Progenitor cell of endocrine pancreas (in vitro differentiated cells): ENCODE results near the gene RANBP3. TPM values are rescaled to one million over a fixed set of nuclear protein-coding genes. Genes with fewer than 3 reads are reported as not detected.

ENCODE experiments used
- DNase-seq: peaks from one replicate; pipeline ENCODE4 v3.0.0; 2021; ENCODE audit warnings: low spot score; ENCODE audit not compliant: unreplicated experiment
- H3K27ac Mint-ChIP-seq: 2 replicates; pipeline ENCODE4 v1.8.0; 2021; ENCODE audit warnings: mild to moderate bottlenecking, moderate library complexity, mixed read lengths
- H3K27me3 Mint-ChIP-seq: 2 replicates; pipeline ENCODE4 v1.8.0; 2021; ENCODE audit warnings: mixed read lengths
- H3K36me3 Mint-ChIP-seq: 2 replicates; pipeline ENCODE4 v1.8.0; 2022; ENCODE audit warnings: mixed read lengths; ENCODE audit not compliant: insufficient read depth
- H3K4me1 Mint-ChIP-seq: 2 replicates; pipeline ENCODE4 v1.8.0; 2021; ENCODE audit warnings: low read depth, mixed read lengths
- H3K4me3 Mint-ChIP-seq: 2 replicates; pipeline ENCODE4 v1.8.0; 2021; ENCODE audit warnings: low read depth, mild to moderate bottlenecking, moderate library complexity, mixed read lengths
- H3K9me3 Mint-ChIP-seq: 2 replicates; pipeline ENCODE4 v1.8.0; 2021; ENCODE audit warnings: low read depth, mixed read lengths
- total RNA-seq: library from RNA; stranded (reverse); gene quantifications from 2 replicates; pipeline ENCODE4 v1.2.1, GENCODE V29; 2021
- TF ChIP-seq, protein P1 (sequence below): fragments of 200-600 bp; sonication (generic); IDR thresholded peaks from one replicate; pipeline ENCODE4 v1.5.0; 2021; ENCODE audit warnings: antibody characterized with exemption, mild to moderate bottlenecking; ENCODE audit not compliant: unreplicated experiment

Gene RANBP3
- total RNA-seq, 1 donor from 2014 or later = 106 TPM

DNA sequence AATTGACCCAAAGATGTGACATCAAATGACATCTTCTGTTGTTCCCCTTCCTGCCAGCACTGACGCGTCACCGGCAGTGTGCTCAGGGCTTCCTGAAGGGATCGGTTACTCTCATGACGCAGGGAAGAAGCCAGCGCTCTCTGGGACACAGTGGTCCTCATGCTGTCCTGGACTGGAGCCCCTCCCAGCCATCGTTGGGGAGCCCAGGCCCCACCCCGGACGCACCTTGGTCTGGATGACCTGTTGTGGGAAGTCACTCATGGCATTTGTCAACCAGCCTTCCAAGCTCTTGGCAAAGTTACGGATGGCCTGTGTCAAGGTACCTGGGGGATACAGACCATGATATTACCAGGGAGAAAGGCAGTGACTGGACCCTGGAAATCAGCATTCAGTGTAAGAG is 26.0 kb upstream of the RANBP3 start:
- TF ChIP-seq, protein P1, sequence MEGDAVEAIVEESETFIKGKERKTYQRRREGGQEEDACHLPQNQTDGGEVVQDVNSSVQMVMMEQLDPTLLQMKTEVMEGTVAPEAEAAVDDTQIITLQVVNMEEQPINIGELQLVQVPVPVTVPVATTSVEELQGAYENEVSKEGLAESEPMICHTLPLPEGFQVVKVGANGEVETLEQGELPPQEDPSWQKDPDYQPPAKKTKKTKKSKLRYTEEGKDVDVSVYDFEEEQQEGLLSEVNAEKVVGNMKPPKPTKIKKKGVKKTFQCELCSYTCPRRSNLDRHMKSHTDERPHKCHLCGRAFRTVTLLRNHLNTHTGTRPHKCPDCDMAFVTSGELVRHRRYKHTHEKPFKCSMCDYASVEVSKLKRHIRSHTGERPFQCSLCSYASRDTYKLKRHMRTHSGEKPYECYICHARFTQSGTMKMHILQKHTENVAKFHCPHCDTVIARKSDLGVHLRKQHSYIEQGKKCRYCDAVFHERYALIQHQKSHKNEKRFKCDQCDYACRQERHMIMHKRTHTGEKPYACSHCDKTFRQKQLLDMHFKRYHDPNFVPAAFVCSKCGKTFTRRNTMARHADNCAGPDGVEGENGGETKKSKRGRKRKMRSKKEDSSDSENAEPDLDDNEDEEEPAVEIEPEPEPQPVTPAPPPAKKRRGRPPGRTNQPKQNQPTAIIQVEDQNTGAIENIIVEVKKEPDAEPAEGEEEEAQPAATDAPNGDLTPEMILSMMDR = no peak
- H3K27ac Mint-ChIP-seq = no peak overlapping the region
- H3K27me3 Mint-ChIP-seq = no peaks in the 10 kb centered on the region
- no peaks in the 10 kb centered on the region for H3K4me1 Mint-ChIP-seq
- DNase-seq = no peak
- peaks cover 33% of the 10 kb centered on the region for H3K36me3 Mint-ChIP-seq
- H3K4me3 Mint-ChIP-seq = no peak overlapping the region
- H3K9me3 Mint-ChIP-seq = no peaks in the 10 kb centered on the region

DNA sequence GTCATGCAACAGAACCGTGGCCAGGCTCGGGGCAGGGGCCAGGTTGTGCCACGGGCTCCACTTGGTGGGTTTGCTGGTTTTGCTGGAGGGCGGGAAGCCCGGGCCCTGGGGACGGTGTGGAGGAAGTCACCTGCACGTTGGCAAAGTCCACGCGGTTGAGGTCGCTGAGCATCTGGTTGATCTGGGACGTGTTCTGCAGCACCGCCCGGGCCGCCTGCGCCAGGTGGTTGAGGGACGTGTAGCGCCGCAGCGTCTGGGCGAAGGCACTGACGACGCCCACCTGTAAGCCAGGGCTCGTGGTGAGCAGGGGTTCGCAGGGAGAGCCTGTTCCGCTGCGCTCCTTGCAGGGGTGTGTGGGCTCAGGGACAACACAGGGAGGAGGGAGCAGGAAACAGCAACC is 24.7 kb upstream of the RANBP3 start:
- Mint-ChIP-seq H3K36me3 (peaks cover 32% of the 10 kb centered on the region), H3K27ac (no peak overlapping the region), H3K9me3 (no peaks in the 10 kb centered on the region), H3K27me3 (no peaks in the 10 kb centered on the region), H3K4me3 (no peak overlapping the region), H3K4me1 (no peaks in the 10 kb centered on the region)
- no peak for DNase-seq
- TF ChIP-seq, protein P1 = no peak

DNA sequence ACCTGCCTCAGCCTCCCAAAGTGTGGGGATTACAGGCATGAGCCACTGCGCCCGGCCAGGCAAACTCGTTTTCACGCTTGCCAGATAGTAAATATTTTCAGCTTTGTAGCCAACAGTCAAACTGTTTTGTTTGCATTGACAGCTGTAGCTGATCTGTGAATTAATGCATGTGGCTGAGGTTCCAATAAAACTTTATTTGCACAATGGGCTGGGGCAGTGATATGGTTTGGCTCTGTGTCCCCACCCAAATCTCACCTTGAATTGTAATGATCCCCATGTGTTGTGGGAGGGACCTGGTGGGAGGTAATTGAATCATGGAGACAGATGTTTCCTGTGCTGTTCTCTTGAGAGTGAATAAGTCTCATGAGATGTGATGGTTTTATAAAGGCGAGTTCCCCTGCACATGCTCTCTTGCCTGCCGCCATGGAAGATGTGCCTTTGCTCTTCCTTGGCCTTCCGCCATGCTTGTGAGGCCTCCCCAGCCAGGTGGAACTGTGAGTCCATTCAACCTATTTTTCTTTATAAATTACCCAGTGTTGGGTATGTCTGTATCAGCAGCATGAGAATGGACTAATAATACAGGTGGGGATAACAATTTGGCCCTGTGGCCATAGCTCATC is 22.4 kb upstream of the RANBP3 start:
- no peak overlapping the region for H3K27ac Mint-ChIP-seq
- no peak overlapping the region for H3K4me3 Mint-ChIP-seq
- TF ChIP-seq, protein P1 = no peak
- no peaks in the 10 kb centered on the region for H3K27me3 Mint-ChIP-seq
- no peaks in the 10 kb centered on the region for H3K4me1 Mint-ChIP-seq
- H3K9me3 Mint-ChIP-seq = no peaks in the 10 kb centered on the region
- H3K36me3 Mint-ChIP-seq = peaks cover 30% of the 10 kb centered on the region
- DNase-seq = no peak

DNA sequence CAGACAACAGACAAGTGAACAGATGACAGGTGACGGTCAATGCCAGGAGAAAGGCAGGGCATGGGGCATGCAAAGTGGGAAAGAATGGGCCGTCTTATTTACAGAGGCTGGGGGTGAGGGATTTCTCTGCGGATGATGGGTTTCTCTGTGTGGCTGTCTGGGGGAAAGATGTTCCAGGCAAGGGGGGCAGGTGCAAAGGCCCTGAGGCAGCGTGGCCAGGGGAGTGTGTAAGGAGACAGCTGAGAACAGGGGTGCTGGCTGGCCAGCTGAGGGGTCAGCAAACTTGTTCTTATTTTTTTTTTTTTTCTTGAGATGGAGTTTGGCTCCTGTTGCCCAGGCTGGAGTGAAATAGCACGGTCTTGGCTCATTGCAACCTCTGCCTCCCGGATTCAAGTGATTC is 21.8 kb upstream of the RANBP3 start:
- Mint-ChIP-seq H3K4me1 (no peaks in the 10 kb centered on the region), H3K27ac (no peak overlapping the region), H3K27me3 (no peaks in the 10 kb centered on the region), H3K36me3 (peaks cover 30% of the 10 kb centered on the region), H3K9me3 (no peaks in the 10 kb centered on the region), H3K4me3 (no peak overlapping the region)
- no peak for DNase-seq
- TF ChIP-seq, protein P1 = no peak

DNA sequence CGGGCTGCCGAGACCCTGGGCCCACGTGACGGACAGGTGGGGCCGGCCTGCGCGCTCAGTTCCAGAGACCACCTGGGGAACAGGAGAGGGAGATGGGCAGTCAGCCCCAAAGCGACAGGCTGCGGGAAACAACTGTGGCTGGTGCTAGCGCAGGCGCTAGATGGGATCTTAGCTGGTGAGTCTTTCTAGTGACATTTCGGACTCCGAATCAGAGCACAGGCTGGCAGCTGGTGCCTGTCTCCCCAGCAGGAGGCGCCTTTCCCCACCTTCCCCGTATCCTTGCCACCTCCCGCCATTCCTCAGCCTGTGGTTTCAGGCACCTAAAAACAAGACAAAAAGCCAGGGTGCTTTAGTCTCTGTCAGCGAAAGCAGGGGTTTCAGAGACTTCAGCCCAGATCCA is 19.4 kb upstream of the RANBP3 start:
- Mint-ChIP-seq H3K27me3 (no peaks in the 10 kb centered on the region), H3K4me3 (no peak overlapping the region), H3K27ac (no peak overlapping the region), H3K9me3 (no peaks in the 10 kb centered on the region), H3K4me1 (no peaks in the 10 kb centered on the region), H3K36me3 (peaks cover 22% of the 10 kb centered on the region)
- TF ChIP-seq, protein P1 = peak; percentile 37
- DNase-seq = no peak
